Colonic mucosa (tissue), 4 donors: ENCODE data around the gene SCIMP. TPM values are rescaled to one million over a fixed set of nuclear protein-coding genes. Genes with fewer than 3 reads are reported as not detected.

Source experiments
- DNase-seq: peaks from one replicate; pipeline ENCODE4 v3.0.0-alpha.2; 2020
- H3K27ac ChIP-seq: fragments of 200-600 bp; one replicate; pipeline ENCODE4 v1.8.0; 2021
- H3K27me3 ChIP-seq: fragments of 200-600 bp; one replicate; pipeline ENCODE4 v1.8.0; 2021
- H3K36me3 ChIP-seq: fragments of 200-600 bp; one replicate; pipeline ENCODE4 v1.8.0; 2021
- H3K4me1 ChIP-seq: fragments of 200-600 bp; one replicate; pipeline ENCODE4 v1.8.0; 2021; ENCODE audit warnings: mild to moderate bottlenecking
- H3K4me3 ChIP-seq: fragments of 200-600 bp; one replicate; pipeline ENCODE4 v1.8.0; 2021
- H3K9ac ChIP-seq, 2 donors: one replicate each; pipeline ENCODE4 v1.7.0; 2013; ENCODE audit warnings: control low read depth in 2 of 2, low read depth in 2 of 2, low read length in 2 of 2
- H3K9me3 ChIP-seq: fragments of 200-600 bp; one replicate; pipeline ENCODE4 v1.8.0; 2021
- CTCF ChIP-seq: fragments of 200-600 bp; IDR thresholded peaks from one replicate; pipeline ENCODE4 v1.8.0; 2022; ENCODE audit warnings: antibody characterized with exemption, mild to moderate bottlenecking
- intact Hi-C: fragments of 100-400 bp; cut with DNase I; formaldehyde crosslinking; loops from one replicate; pipeline ENCODE4 v1.14.1; 2022
- total RNA-seq, 2 donors: library from RNA; stranded (reverse); fragmentation: NEBNext Ultra II Directional in 1 of 2; extraction: Animal tissue kit (Norgen Biotek cat#: 25700) in 1 of 2; gene quantifications; one replicate each; pipeline ENCODE4 v1.2.1, GENCODE V29; 2021
- donor health status: healthy.
- donor health status: DM: no; HTN: no; CAD: no.
- donor health status: DM: no; HTN: no; CAD: no.

The SCIMP gene
- total RNA-seq = 1 to 10 TPM in 1 of 2 donors, under 1 TPM in 1; 0.86 to 1.5 TPM

DNA sequence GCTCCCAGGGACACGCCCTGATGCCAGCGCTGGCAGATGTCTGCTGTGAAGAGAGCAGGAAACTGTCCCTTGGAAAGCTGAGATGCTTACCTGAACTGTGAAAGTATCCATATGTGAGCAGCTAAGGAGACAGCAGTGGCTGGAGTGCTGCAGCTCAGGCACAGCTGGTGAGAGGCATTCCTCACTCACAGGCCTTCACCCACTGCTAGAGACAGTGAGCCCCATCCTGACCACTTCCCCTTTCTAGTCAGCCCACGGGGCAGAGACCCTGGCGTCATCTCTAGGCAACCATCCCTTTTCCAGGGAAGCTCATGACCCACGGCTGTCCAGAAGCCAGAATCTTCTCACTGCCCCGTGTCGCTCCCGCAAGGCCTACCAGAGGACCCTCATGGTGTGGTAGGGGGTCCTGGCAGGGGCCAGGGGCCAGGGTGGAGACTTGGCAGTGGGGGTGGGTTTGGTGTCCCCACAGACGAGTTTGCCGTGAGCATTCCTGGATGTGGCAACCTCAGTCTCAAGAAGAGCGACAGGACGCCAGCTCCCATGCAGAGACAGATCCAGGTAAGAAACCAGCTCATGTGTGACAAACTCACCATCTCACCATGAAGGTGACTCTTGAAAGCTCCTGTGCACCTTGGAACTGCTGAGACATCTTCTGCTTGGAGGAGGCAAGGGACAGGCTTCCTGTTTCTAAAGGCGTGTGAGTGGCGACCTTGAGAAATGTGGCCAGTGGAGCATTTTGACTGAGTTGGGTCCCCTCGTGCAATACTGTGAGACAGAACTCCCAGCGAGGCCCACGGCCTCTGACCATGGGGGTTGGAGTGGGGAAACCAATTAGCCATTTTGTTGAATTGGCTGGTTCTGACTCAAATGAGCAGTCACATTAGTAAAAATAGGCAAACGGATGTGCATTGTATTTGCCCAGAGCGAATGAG, at the start of gene SCIMP:
Gene SCIMP, minus strand, starts transcription at position 216 of the 932 bp plus-strand sequence. Its CDS starts 105 bp downstream, at position 111.
- H3K4me1 ChIP-seq = no peaks in the 10 kb centered on the region
- no peaks in the 10 kb centered on the region for H3K36me3 ChIP-seq
- intact Hi-C loops = no loop called here
- no peak within 1 kb of the TSS for H3K27ac ChIP-seq
- no peak within 1 kb of the TSS for H3K9ac ChIP-seq
- no peaks in the 10 kb centered on the region for H3K9me3 ChIP-seq
- H3K27me3 ChIP-seq = no peaks in the 10 kb centered on the region
- no peak for TF ChIP-seq CTCF
- peak; percentile 25 for DNase-seq
- no peak within 1 kb of the TSS for H3K4me3 ChIP-seq

DNA sequence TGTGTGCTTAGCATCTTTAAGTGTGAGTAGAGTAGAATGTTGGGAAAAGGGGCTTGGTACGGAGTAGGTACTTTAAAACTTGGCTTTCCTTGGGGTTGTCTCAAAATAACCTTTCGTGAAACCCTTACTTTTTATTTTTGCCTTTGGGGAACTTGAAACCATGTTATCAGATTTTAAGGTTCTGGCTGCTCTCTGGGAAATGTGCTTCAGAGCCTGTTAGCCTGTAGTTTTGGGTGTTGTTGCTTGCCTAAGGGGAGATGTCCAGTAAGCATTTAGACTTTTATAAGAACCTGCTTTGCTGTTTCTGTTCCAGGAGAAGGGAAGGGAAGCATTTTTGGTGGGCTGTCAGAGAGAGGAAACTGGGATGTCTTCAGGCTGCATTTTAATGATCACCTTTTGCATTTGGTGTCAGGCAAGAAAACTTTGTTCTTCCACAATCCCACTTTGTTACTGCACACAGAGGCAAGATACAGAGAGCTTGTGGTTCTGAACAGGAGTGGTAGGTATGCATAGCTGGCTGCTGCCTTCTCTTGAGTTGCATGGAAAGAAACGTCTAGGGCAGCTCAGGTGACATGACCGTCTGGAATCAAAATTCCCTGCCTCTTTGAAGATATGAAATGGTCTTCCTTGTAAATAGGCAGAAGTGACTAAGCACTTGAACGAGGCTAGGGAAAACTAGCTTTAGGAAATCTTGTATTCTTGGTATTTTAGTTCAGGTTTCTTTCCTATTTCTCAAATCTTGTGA, 49.1 kb upstream of the SCIMP start:
- TF ChIP-seq CTCF = no peak
- DNase-seq = no peak
- intact Hi-C loops = no loop called here
- no peak overlapping the region for H3K27ac ChIP-seq
- H3K27me3 ChIP-seq = no peaks in the 10 kb centered on the region
- no peak overlapping the region for H3K4me3 ChIP-seq
- no peaks in the 10 kb centered on the region for H3K9me3 ChIP-seq
- peaks cover 6% of the 10 kb centered on the region for H3K4me1 ChIP-seq
- peak overlapping the region in 1 of 2 donors; percentile 36 for H3K9ac ChIP-seq
- no peaks in the 10 kb centered on the region for H3K36me3 ChIP-seq

GRCh38 chr17:5282642-5283217, 48.1 kb upstream of the SCIMP start:
- peaks cover 6% of the 10 kb centered on the region for H3K4me1 ChIP-seq
- peak overlapping the region; percentile 71 to 89 for H3K9ac ChIP-seq
- no peak for TF ChIP-seq CTCF
- no peaks in the 10 kb centered on the region for H3K9me3 ChIP-seq
- intact Hi-C loops = no loop called here
- H3K27ac ChIP-seq = no peak overlapping the region
- H3K27me3 ChIP-seq = no peaks in the 10 kb centered on the region
- peak; percentile 29 for DNase-seq
- H3K4me3 ChIP-seq = peak overlapping the region; percentile 68
- no peaks in the 10 kb centered on the region for H3K36me3 ChIP-seq

DNA sequence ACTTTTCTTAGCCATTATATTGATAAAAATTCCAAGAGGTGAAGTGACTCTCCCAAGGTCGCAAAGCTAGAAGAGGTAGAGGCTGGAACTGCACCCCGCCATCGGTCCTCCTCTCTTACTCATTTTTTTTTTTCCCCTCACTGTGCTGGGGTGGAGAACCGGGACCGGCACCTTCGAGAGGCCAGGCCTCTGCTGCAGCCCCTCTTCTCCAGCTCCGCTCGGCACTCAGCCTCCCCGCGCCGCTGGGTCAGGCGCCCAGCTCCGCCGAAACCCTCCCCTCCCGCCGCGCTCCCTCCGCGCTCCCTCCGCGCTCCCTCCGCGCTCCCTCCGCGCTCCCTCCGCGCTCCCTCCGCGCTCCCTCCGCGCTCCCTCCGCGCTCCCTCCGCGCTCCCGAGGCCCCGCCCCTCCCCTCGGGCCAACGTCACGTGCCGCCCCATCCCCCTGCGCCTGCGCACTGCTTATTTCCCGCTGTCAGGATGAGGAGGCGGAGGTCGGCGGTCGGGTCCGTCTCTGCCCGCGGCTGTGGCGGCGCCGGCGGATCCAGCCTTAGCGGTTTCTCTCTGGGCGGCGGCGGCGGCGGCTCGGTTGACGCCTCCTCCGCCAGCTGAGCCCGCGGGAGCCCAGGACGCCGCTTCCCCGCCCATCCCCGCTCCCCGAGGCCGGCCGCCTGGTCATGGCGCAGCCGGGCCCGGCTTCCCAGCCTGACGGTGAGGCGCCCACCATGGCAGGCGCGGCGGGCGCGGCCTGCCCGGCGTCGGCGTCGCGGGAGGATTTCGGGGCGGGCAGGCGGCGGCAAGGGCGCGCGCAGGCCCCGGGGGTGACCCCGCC, 47.4 kb upstream of the SCIMP start, which contains the start of gene RABEP1:
Gene RABEP1, plus strand, starts transcription at position 471 of the 828 bp plus-strand sequence. Its CDS starts 203 bp downstream, at position 674.
- Histone ChIP-seq H3K9me3 (no peaks in the 10 kb centered on the region), H3K4me3 (peak within 1 kb of the TSS; percentile 68), H3K9ac (peak within 1 kb of the TSS; percentile 71 to 89), H3K27ac (peak within 1 kb of the TSS; percentile 72), H3K36me3 (no peaks in the 10 kb centered on the region), H3K27me3 (no peaks in the 10 kb centered on the region), H3K4me1 (peaks cover 6% of the 10 kb centered on the region)
- DNase-seq = peak; percentile 96
- intact Hi-C loops = no loop called here
- TF ChIP-seq CTCF = no peak
